Omental fat pad (tissue), 4 donors: Measurements from ENCODE around the gene CXCL13. TPM values are rescaled to one million over a fixed set of nuclear protein-coding genes. Genes with fewer than 3 reads are reported as not detected.

ENCODE experiments used
- total RNA-seq, 4 donors: library from RNA; depleted of rRNA; stranded (reverse); fragments of >200 nt; gene quantifications; one replicate each; pipeline ENCODE4 v1.1.0, GENCODE V29; 2016

CXCL13 gene
- total RNA-seq, 4 donors from 2014 or later, result 0.79 TPM; not detected in 3

Other genes with a start within 250 kb of the CXCL13 start
- 10 to 100 TPM; 21.3 to 41.6 (median 31.5) TPM for gene CNOT6L, start 213.5 kb downstream of the CXCL13 start, total RNA-seq